Measurements from ENCODE around the gene NFATC3.
A peak's percentile ranks its signal among the peaks of the same experiment; 100 is the strongest.

NFATC3 gene

DNA sequence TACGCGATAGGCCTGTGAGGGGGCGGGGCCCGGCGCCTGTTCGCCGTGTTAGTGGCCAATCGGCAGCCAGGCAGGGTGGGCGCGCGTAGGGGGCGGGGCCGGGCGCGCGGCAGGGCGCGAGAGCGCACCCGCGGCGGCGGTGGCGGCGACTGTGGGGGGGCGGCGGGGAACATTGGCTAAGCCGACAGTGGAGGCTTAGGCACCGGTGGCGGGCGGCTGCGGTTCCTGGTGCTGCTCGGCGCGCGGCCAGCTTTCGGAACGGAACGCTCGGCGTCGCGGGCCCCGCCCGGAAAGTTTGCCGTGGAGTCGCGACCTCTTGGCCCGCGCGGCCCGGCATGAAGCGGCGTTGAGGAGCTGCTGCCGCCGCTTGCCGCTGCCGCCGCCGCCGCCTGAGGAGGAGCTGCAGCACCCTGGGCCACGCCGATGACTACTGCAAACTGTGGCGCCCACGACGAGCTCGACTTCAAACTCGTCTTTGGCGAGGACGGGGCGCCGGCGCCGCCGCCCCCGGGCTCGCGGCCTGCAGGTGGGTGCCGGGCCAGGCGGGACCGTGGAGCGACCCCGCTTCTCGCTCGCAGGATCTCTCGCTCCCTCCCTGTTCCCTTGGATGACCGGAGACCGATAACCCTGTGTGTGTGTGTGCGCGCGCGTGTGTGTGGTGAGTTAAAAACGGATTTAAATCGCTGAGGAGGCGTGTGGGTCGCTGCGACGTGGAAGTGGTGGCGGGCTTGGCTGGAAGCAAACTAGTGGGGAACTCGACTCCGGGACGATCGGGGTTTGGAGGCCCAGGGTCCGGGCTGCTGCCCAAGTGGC is at the start of gene NFATC3:
Gene NFATC3 (plus strand): TSS at position 112 of the 813 bp plus-strand sequence. CDS start 312 bp downstream, at position 424.
- peak within 1 kb of the TSS; percentile 78 for H3K4me3 ChIP-seq (ENCODE audit: low read depth, low read length)
- peak; percentile 84 for DNase-seq (ENCODE audit: low read depth)

DNA sequence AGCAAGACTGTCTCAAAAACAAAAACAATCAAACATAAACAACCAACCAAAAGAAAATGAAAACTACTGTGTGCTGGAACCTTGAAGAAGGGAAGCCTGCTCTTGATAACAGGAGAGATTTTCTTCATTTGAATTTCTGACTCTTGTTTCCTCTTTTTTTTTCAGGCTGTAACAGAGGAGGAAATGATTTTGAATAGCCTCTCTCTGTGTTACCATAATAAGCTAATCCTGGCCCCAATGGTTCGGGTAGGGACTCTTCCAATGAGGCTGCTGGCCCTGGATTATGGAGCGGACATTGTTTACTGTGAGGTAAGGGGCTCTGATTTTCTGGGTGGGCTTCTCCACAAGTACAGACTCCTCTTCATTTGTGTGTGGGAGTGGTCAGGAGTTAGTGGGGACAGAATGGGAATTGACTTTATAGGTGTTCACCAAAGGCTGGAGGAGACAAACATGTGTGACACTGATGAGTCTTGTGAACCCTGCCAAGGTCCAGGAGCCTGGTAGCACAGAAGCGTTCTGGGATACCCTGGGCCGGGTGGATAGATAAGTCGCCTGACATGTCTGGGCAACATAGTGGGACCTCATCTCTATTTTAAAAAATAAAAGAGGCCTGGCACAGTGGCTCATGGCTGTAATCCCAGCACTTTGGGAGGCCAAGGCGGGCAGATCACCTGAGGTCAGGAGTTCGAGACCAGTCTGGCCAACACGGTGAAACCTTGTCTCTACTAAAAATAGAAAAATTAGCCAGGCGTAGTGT is 47.2 kb upstream of the NFATC3 start:
- no peak overlapping the region for H3K4me3 ChIP-seq (ENCODE audit: low read depth, low read length)
- DNase-seq (ENCODE audit: low read depth): no peak

DNA sequence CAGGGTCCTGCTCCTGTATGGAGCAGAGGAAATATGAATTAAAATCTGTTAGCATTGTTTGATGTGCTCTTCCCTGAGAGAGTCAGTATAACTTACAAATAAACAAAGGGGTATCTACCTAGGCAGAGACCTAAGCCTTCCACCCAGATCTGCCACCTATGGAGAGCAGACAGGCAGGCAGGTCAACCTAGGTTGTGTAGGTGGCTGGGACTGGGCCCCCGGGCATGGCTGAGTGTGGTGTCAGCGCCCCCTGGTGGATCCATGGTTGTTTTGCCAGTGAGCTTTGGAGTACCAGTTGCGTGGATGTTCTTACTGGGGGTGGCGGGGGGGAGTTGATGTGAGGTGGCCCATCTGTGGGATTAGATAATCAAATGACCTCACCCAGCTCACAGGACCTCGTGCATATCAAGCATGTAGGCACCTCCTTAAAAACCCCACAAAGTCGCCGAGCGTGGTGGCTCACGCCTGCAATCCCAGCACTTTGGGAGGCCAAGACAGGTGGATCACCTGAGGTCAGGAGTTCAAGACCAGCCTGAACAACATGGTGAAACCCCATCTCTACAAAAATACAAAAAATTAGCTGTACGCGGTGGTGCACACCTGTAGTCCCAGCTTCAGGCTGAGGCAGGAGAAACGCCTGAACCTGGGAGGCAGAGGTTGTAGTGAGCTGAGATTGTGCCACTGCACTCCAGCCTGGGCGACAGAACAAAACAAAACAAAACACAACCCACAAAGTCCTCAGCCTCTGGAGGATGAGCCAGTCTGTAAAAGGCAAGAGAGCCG is 44.5 kb upstream of the NFATC3 start:
- H3K4me3 ChIP-seq (ENCODE audit: low read depth, low read length): no peak overlapping the region
- no peak for DNase-seq (ENCODE audit: low read depth)

DNA sequence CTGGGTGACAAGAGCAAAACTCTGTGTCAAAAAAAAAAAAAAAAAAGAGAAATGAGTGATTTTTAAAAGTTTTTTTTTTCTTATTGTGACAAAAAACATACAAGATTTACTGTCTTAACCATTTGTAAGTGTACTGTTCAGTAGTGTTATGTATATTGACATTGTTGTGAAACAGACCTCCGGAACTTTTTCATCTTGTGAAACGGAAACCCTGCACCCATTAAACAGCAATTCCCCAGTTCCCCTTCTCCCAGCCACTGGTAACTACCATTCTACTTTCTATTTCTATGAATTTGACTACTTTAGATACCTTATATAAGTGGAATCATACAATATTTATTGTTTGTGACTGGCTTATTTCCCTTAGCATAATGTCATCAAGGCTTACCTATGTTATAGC is 43.4 kb upstream of the NFATC3 start:
- H3K4me3 ChIP-seq (ENCODE audit: low read depth, low read length): no peak overlapping the region
- DNase-seq (ENCODE audit: low read depth): no peak

DNA sequence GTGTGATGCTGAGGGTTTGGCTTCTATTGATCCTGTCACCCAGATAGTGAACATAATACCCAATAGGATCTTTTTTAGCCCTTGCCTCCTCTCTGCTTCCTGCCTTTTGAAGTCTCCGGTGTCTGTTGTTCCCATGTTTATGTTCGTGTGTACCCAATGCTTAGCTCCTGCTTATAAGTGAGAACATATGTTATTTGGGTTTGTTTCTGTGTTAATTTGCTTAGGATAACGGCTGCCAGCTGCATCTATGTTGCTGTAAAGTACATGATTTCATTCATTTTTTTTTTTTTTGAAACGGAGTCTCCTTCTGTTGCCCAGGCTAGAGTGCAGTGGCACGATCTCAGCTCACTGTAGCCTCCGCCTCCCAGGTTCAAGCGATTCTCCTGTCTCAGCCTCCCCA is 39.1 kb upstream of the NFATC3 start:
- no peak overlapping the region for H3K4me3 ChIP-seq (ENCODE audit: low read depth, low read length)
- DNase-seq (ENCODE audit: low read depth): no peak

DNA sequence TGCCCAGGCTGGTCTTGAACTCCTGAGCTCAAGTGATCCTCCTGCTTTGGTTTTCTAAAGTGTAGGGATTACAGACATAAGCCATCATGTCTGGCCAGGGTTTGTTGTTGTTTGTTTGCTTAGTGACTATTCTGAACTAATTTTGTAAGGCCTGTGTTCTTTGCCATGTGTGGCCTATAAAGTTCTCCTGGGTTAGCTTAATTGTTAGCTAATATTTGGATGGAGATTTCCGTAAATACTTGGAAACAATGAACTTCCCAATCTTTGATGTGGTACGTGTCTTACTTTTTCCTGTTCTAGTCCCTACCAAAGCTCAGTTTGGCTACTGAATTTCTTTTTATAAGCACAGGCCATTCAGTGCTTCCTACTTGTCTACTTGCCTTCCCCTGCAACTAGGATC is 37.2 kb upstream of the NFATC3 start:
- H3K4me3 ChIP-seq (ENCODE audit: low read depth, low read length): no peak overlapping the region
- no peak for DNase-seq (ENCODE audit: low read depth)

DNA sequence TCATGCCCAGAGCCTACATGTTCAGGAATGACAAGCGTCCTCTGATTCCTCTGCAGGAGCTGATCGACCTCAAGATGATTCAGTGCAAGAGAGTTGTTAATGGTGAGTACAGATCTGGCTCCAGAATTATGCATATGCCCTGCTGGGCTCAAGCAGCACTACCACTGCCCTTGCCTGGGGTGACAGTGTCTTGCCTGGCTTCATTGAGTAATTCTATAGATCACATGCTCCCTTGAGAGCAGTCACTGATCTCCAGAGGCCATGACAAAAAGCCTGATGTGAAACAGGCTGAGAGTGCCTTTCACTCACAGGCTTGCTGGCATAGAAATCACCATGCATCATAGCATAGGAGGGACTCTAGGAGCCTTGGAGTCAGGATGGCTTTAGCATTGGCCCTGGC is 35.7 kb upstream of the NFATC3 start:
- H3K4me3 ChIP-seq (ENCODE audit: low read depth, low read length): no peak overlapping the region
- no peak for DNase-seq (ENCODE audit: low read depth)

DNA sequence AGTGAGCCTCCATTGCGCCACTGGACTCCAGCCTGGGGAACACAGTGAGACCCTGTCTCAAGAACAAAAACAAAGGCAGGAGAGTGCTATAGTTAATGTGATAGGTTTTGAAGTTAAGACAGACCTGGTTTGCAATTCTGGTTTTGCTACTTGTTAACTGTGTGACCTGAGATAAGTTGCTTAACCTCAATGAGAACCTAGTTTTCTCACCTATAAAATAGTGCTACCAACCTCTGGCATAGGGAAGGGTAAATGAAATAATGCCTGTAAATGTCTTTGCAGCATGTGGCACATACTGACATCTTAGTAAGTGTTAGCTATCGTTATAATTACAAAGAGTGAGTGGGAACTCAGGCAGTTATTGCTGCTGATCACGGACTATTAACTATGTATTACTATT is 29.8 kb upstream of the NFATC3 start:
- DNase-seq (ENCODE audit: low read depth): no peak
- H3K4me3 ChIP-seq (ENCODE audit: low read depth, low read length): no peak overlapping the region

DNA sequence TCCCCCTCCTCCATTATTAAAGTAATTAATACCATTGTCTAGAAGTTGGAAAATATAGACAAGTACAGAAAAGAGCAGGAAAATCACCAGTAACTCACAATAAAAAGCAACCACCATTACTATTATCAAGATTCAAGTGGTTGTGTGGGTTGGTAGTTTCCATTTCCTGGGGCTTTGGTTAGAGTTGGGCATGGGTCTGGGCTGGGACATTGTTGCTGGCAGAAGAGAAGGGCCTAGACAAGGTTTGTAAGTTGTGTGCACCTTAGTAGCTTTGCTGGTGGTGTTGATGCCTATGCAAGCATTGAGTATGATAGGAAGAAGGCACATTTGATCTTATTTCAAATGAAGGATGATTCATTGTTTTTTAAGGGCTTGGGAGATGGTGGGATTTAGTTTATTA is 25.4 kb upstream of the NFATC3 start:
- H3K4me3 ChIP-seq (ENCODE audit: low read depth, low read length): no peak overlapping the region
- no peak for DNase-seq (ENCODE audit: low read depth)

DNA sequence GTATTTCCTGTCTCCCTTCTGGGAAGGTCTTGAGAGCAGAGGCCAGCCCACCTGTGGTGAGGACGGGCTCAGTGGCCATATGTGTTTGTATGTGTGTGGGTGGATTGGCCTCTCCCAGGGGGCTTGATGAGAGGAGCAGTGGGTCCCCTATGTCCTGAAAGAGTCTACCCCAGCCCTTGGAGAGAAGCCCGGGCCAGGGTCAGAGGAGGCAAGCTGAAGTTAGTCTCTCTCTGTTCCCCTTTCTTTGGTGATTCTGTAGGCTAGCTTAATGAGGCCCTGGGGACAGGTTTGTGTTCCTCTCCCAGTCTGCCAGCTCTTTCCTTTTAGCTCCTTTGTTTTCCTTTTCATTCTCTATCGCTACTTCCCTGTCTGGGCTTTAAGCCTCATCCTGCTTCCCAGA is 23.8 kb upstream of the NFATC3 start:
- DNase-seq (ENCODE audit: low read depth): no peak
- no peak overlapping the region for H3K4me3 ChIP-seq (ENCODE audit: low read depth, low read length)

DNA sequence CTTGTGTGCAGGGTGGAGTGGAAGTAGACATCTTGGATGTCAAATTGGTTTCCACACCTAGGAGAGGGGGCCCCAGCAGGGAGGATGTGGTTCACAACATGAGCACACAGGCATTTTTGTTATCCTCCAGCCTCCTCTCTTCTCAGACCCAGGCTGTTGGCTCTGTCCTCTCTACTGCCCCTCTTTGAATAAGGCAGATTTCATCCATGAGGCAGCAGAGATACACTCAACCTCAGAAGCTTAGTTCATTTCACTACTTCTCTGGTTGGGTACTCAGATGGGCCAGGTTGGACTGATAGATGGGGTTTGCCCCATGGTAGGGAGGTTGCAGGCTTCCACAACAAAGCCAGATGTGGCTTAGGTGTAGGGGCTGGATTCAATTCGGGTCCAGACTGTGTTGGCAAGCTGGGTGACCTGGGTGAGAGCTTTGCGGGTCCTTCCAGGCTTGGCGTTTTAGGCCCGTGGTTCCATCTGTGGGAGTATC is 22.2 kb upstream of the NFATC3 start:
- no peak for DNase-seq (ENCODE audit: low read depth)
- no peak overlapping the region for H3K4me3 ChIP-seq (ENCODE audit: low read depth, low read length)

DNA sequence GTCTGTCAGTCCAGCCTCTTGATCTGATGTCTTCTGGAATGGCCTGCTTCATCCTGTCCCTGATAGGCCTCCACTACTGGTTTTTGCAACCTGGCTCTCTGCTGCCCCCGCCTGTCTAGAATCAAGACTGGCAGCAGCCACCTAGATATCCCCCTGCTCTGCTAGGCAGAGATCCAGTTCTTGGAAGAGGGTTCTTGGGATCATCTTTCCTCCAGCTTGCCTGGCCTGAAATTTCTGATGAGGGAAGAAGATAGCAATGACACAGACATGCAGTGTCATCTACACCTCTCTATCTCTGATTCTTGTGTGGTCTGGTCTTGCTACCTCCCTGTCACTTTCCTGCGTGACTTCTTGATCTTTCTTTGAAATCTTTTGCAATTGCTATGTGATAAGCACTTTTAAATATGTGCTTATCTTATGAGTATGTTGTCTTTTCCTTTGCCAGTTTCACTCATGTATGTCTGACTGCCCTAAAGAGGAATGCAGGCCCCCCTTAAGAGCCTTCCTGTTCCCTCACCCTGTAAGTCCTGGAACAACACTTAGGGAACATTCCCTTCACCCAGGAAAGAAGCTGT is 20.3 kb upstream of the NFATC3 start:
- DNase-seq (ENCODE audit: low read depth): no peak
- H3K4me3 ChIP-seq (ENCODE audit: low read depth, low read length): no peak overlapping the region

DNA sequence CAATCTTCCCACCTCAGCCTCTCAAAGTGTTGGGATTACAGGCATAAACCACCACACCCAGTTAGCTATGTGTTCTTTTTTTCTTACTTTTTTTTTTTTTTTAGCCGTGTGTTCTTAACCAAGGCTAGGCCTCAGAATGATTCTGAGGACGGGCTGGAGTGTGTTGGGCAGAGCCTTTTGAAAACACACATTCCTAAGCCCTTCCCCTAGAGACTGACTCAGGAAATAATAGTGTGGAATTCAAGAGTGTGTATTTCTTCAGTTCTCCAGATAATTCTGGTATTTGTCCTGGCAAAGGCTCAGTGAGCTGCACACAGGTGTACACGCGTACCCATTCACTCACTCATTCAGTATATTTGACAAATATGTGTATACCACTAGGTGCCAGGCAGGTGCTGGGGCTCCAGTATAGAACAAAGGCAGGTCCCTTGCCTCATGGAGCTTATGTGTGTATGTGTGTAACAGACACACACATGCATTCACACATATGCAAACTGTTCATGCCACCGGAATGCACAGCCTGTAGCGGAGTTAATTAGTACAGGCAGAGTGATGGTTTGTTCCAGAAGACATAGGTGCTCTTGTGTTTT is 19.4 kb upstream of the NFATC3 start:
- no peak for DNase-seq (ENCODE audit: low read depth)
- H3K4me3 ChIP-seq (ENCODE audit: low read depth, low read length): no peak overlapping the region

DNA sequence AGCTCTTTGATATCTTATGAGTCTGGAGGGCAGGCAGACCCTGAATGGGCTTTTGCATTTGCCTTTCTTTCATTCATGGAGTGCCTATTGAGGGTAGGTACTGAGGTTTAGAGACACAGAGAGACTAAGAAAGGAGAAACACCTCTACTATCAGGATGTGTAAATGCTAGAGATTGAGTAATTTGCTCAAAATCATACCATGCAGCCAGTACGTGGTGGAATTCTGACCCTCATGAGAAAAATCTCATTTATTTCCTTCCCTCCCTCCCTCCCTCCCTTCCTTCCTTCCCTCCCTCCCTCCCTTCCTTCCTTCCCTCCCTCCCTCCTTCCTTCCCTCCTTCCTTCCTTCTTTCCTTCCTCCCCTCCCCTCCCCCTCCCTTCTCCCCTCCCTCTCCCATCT is 18.4 kb upstream of the NFATC3 start:
- no peak overlapping the region for H3K4me3 ChIP-seq (ENCODE audit: low read depth, low read length)

DNA sequence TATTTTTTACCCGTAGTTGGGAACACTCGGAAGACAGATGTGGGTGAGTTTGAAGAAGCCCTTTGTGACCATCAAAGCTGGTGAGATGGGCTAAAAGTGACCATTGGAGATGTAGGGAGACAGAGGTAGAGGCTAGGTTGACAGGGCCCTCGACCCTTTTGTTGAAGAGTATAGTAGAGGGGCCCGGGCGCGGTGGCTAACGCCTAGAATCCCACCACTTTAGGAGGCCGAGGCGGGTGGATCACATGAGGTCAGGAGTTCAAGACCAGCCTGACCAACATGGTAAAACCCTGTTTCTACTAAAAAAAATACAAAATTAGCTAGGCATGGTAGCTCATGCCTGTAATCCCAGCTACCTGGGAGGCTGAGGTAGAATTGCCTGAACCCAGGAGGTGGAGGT is 16.2 kb upstream of the NFATC3 start:
- H3K4me3 ChIP-seq (ENCODE audit: low read depth, low read length): no peak overlapping the region
- DNase-seq (ENCODE audit: low read depth): no peak

More for the DNA sequence above, 18.4 kb upstream of the NFATC3 start:
- no peak for DNase-seq (ENCODE audit: low read depth)

DNA sequence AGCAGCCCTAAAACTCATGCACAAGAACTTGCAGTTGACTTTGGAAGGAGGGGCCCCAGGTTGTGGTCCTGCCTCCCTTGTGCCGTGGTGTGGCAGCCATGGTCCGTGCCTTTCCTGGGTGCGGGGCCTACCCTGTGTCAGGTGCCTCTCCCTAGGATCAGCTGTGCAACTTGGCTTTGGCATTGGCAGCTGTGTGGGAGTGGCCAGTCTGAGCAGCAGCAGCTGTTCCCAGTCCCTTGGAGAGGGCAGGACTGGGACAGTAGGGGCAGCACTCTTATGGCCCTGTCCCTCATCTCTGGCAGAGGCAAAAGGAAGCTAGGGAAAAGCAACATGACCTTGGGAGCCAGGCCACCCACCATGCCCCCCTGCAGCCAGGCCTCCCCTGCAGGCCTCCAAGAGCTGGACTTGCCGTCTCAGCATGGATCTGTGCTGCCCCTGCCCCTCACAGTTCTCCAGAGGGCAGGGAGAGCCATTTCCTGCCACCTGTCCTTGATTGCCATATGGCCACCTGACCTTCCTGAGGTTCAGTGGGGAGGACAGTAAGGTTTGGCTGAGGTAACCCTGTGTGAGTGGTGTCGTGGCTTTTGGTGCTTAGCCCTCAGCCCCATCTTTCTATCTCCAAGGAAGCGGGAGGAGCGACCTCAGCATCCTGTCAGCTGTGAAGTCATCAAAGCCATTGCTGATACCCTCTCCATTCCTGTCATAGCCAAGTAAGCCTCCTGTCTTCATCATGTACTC is 15.5 kb upstream of the NFATC3 start:
- H3K4me3 ChIP-seq (ENCODE audit: low read depth, low read length): no peak overlapping the region
- DNase-seq (ENCODE audit: low read depth): no peak

DNA sequence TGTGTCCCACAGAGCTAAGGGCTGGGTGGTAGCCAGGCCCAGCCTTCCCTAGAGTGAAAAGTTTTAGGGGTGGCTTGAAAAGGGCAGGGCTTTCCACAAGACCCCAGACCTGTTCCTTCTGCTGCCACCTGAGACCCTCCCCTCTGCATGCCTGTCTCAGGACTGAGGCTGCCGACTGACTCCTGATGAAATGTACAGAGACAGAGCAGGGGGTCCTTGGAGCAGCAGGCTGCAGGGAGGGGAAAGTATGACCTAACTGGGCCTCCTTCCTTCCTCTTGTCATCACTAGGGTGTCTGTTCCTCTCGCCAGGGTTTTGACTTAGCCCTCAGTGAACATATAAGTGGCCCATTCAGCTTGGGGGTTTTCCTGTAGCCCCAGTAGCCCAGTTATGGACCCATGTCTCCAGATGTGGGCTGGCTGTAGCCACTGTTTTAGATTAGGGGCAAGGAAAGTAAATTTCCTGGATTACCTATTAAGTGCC is 14.9 kb upstream of the NFATC3 start:
- no peak overlapping the region for H3K4me3 ChIP-seq (ENCODE audit: low read depth, low read length)

DNA sequence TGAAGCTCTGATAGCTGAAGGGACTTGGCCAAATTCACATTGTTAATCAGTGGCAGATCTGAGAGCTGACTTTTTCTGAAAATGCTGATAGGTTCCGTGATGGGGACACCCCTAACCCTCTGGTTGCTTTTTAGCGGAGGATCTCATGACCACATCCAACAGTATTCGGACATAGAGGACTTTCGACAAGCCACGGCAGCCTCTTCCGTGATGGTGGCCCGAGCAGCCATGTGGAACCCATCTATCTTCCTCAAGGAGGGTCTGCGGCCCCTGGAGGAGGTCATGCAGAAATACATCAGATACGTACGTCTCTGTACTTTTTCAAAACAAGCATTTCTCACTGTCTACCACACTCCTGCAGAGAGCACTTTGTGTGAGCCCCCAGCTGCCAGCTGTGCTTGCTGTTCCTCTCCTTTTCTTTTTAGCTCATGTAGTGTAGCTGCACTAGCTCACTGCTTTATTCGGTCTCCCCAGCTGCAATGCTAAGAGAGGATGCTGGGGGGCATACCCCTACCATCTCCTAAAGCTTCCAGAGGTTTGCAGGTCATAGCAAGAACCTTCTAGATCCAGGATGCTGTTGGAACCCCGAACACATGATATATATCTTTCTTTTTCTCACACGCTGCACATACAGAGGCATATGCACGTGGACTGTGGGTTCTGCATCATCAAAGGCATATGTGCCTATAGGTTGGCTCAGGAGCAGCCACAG is 14.2 kb upstream of the NFATC3 start:
- DNase-seq (ENCODE audit: low read depth): no peak

More for the DNA sequence above, 14.9 kb upstream of the NFATC3 start:
- DNase-seq (ENCODE audit: low read depth): no peak

More for the DNA sequence above, 14.2 kb upstream of the NFATC3 start:
- no peak overlapping the region for H3K4me3 ChIP-seq (ENCODE audit: low read depth, low read length)

Data from skeletal muscle cell (primary cell).